AG10803 (cell line): ENCODE results near the gene CACNA1C.

Source experiments
- DNase-seq: peaks from one replicate; pipeline ENCODE4 v3.0.0; 2010; ENCODE audit warnings: low read depth
- H3K4me3 ChIP-seq: 2 replicates; pipeline ENCODE4 v1.5.1; 2011; ENCODE audit warnings: mild to moderate bottlenecking, low read length, control low read depth
- TF ChIP-seq, protein P1 (sequence below): conservative IDR thresholded peaks from 2 replicates; pipeline ENCODE4 v1.5.1; 2011; ENCODE audit warnings: mild to moderate bottlenecking, low read length, control low read depth, inconsistent platforms

The CACNA1C gene

GRCh38 chr12:2140858-2141519 is 88.2 kb downstream of the CACNA1C start:
- TF ChIP-seq, protein P1, sequence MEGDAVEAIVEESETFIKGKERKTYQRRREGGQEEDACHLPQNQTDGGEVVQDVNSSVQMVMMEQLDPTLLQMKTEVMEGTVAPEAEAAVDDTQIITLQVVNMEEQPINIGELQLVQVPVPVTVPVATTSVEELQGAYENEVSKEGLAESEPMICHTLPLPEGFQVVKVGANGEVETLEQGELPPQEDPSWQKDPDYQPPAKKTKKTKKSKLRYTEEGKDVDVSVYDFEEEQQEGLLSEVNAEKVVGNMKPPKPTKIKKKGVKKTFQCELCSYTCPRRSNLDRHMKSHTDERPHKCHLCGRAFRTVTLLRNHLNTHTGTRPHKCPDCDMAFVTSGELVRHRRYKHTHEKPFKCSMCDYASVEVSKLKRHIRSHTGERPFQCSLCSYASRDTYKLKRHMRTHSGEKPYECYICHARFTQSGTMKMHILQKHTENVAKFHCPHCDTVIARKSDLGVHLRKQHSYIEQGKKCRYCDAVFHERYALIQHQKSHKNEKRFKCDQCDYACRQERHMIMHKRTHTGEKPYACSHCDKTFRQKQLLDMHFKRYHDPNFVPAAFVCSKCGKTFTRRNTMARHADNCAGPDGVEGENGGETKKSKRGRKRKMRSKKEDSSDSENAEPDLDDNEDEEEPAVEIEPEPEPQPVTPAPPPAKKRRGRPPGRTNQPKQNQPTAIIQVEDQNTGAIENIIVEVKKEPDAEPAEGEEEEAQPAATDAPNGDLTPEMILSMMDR, result no peak
- no peak overlapping the region for H3K4me3 ChIP-seq
- no peak for DNase-seq

- no peak overlapping the region for H3K4me3 ChIP-seq
- TF ChIP-seq, protein P1, result no peak
- no peak for DNase-seq
Measured at GRCh38 chr12:2142068-2142467, 89.3 kb downstream of the CACNA1C start.

DNA sequence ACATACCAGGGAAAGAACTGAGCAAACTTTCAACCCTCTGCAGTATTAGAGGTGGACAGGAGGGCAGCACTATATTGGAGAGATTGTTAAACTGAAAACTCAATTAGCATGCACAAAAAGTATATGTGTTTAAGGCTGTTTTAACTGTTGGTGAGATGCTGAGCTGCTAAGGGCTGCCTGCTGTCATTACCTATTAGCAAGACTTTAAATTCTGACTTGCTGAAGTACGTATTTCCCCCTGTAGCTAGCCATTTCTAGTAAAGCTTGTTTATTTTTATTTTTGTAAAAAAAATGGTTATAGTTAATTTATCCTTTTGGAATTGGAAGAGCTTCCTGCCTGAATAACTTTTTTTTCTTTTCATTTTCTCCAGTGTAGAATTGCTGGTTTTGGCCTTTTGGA is 92.2 kb downstream of the CACNA1C start:
- DNase-seq, result no peak
- TF ChIP-seq, protein P1, result no peak
- H3K4me3 ChIP-seq, result no peak overlapping the region

GRCh38 chr12:2145433-2145998 is 92.7 kb downstream of the CACNA1C start:
- TF ChIP-seq, protein P1, result no peak

DNA sequence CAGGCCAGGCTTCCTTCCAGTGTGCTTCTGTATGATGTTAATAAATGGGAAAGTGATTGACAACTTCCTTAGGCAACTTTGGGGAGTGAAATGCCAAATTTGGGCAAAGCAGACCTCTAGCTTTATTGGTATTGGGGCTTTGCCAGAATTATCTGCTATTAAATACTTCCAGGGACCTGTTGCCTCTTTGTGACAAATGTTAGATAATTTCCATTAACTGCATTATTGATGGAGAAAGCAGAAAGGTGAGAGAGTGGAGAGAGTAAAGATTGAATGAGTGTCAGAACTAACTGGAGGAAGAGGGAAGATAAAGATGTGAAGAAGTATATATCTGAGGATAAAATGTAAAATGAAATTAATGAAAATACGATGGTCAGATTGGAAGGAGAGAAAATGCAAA is 94.5 kb downstream of the CACNA1C start:
- H3K4me3 ChIP-seq, result no peak overlapping the region
- no peak for DNase-seq
- TF ChIP-seq, protein P1, result no peak

More at GRCh38 chr12:2145433-2145998, 92.7 kb downstream of the CACNA1C start:
- H3K4me3 ChIP-seq, result no peak overlapping the region
- DNase-seq, result no peak

GRCh38 chr12:2149091-2149490 is 96.3 kb downstream of the CACNA1C start:
- TF ChIP-seq, protein P1, result no peak
- H3K4me3 ChIP-seq, result no peak overlapping the region
- DNase-seq, result peak; percentile 9

DNA sequence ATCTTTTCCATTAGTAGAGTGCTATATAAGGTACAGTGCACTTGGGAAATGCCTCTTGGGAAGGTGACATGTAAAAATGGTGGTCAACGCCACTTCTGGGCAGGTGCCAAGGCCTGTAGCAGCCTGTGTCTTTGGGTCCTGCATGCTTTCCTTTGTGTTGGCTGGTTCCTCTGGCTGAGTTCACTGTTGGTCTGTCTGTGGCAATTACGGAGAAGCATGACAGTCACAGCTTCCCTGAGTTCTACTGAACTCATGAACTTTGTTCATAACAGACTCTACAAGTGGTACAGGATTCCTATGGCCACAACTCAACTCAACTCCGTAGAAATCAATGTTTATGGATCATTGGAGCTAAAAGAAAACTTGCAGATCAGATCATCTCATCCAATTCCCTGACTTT is 98.0 kb downstream of the CACNA1C start:
- no peak for DNase-seq
- TF ChIP-seq, protein P1, result no peak
- no peak overlapping the region for H3K4me3 ChIP-seq
